ENCODE measurements around the gene TWF2. TPM values are rescaled to one million over a fixed set of nuclear protein-coding genes. Genes with fewer than 3 reads are reported as not detected.

The TWF2 gene
- polyA plus RNA-seq, 3 donors = 141 to 199 (median 176) TPM

DNA sequence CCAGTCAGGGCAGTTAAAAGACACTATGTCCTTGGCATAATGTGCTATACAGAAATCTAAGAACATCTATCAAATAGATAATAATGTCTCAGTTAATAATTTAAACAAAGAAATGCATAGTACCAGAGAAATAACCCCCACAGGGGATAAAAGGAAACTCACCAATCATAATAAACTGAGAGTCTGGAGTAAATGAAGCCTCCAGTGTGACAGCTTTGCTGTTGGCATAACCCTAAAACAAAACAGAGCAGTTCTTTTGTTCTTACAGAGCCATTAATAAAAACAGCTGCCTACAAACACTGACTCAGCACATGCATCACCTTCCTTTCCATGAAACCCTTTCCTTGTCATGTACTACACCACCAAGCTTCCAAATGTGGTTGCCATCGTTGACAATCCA, 20.1 kb upstream of the TWF2 start:
- peaks cover 0 to 1% (median 0%) of the 10 kb centered on the region in 3 donors for H3K27me3 Mint-ChIP-seq (ENCODE audit: low read depth in 3 of 3)
- intact Hi-C loops (cut with micrococcal nuclease) = no loop called here
- H3K4me2 ChIP-seq (replicated peaks; ENCODE audit: extremely low read depth, low read length, poor library complexity, severe bottlenecking) = no peak overlapping the region

DNA sequence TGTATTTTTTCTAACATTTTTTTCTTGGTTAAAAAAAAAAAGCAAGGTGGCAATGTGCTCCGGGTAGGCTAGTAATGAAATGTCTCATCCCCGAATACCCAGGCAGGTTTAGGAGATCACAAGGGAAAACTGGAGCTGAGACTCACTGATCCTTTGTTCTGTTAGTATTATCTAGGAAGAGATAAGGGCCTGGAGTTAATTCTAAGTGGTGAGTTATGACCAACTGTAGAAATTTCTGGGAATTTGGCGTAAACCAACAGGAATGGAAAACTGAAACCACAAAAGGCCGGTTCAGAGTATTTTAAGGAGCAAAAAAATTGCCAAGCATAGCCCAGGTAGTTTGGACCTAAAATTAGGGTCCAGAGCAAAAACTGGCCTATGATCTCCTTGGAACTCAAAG, 19.0 kb upstream of the TWF2 start:
- peaks cover 25% of the 10 kb centered on the region for H3K4me1 Mint-ChIP-seq
- H3K9ac ChIP-seq (ENCODE audit: insufficient read depth, low read length, poor library complexity, severe bottlenecking) = no peak overlapping the region
- no peak overlapping the region for H3K4me2 ChIP-seq (replicated peaks; ENCODE audit: extremely low read depth, low read length, poor library complexity, severe bottlenecking)
- peaks cover 96% of the 10 kb centered on the region for H4K20me1 ChIP-seq (ENCODE audit: insufficient read depth, low read length)
- peaks cover 13 to 16% of the 10 kb centered on the region in 2 donors for H3K4me1 ChIP-seq (ENCODE audit: control insufficient read depth in 1 of 2, insufficient read depth in 2 of 2, low read length in 2 of 2)
- intact Hi-C loops (cut with micrococcal nuclease) = no loop called here
- H2AFZ ChIP-seq (ENCODE audit: insufficient read depth, low read depth, low read length, poor library complexity, severe bottlenecking) = no peak overlapping the region
- no peaks in the 10 kb centered on the region for H3K9me3 ChIP-seq (replicated peaks in 1 of 2; ENCODE audit: control insufficient read depth in 1 of 2, insufficient read depth in 1 of 2, low read length in 2 of 2)
- H3K27me3 ChIP-seq (ENCODE audit: control insufficient read depth in 2 of 2, insufficient read depth in 2 of 2, low read length in 2 of 2) = no peaks in the 10 kb centered on the region
- H3K27me3 Mint-ChIP-seq (ENCODE audit: low read depth in 3 of 3) = no peaks in the 10 kb centered on the region
- DNase-seq = no peak
- peaks cover 84 to 96% of the 10 kb centered on the region in 2 donors for H3K36me3 ChIP-seq (replicated peaks in 1 of 2; ENCODE audit: control insufficient read depth in 1 of 2, insufficient read depth in 2 of 2, low read length in 2 of 2)
- peaks cover 0 to 3% (median 0%) of the 10 kb centered on the region in 7 donors for H3K9me3 Mint-ChIP-seq
- no peak overlapping the region for H3K4me3 ChIP-seq (replicated peaks in 1 of 3; ENCODE audit: low read depth in 2 of 3, low read length in 3 of 3)
- WGBS (ENCODE audit: insufficient coverage) = 100% methylated on average over 4 of the region's 4 CpGs
- H3K4me3 Mint-ChIP-seq = no peak overlapping the region
- peak overlapping the region in 3 of 7 donors; percentile 10 to 71 (median 33) for H3K27ac Mint-ChIP-seq
- TF ChIP-seq CTCF (IDR thresholded peaks at IDR 0.05) = no peak
- no peak overlapping the region for H3K27ac ChIP-seq (ENCODE audit: low read depth in 1 of 2, low read length in 2 of 2)
- H3K36me3 Mint-ChIP-seq = peaks cover 77 to 98% of the 10 kb centered on the region in 2 donors
- peaks cover 70% of the 10 kb centered on the region for H3K79me2 ChIP-seq (ENCODE audit: insufficient read depth, low read length)

More for the DNA sequence above, 20.1 kb upstream of the TWF2 start:
- Histone ChIP-seq H3K79me2 (ENCODE audit: insufficient read depth, low read length) (peaks cover 81% of the 10 kb centered on the region), H3K9ac (ENCODE audit: insufficient read depth, low read length, poor library complexity, severe bottlenecking) (no peak overlapping the region), H3K4me3 (replicated peaks in 1 of 3; ENCODE audit: low read depth in 2 of 3, low read length in 3 of 3) (no peak overlapping the region), H3K36me3 (replicated peaks in 1 of 2; ENCODE audit: control insufficient read depth in 1 of 2, insufficient read depth in 2 of 2, low read length in 2 of 2) (peaks cover 91 to 100% of the 10 kb centered on the region in 2 donors), H4K20me1 (ENCODE audit: insufficient read depth, low read length) (peaks cover 99% of the 10 kb centered on the region), H3K9me3 (replicated peaks in 1 of 2; ENCODE audit: control insufficient read depth in 1 of 2, insufficient read depth in 1 of 2, low read length in 2 of 2) (no peaks in the 10 kb centered on the region), H3K27ac (ENCODE audit: low read depth in 1 of 2, low read length in 2 of 2) (no peak overlapping the region), H3K4me1 (ENCODE audit: control insufficient read depth in 1 of 2, insufficient read depth in 2 of 2, low read length in 2 of 2) (peaks cover 9 to 13% of the 10 kb centered on the region in 2 donors), H3K27me3 (ENCODE audit: control insufficient read depth in 2 of 2, insufficient read depth in 2 of 2, low read length in 2 of 2) (no peaks in the 10 kb centered on the region), H2AFZ (ENCODE audit: insufficient read depth, low read depth, low read length, poor library complexity, severe bottlenecking) (no peak overlapping the region)
- Mint-ChIP-seq H3K4me3 (no peak overlapping the region), H3K27ac (peak overlapping the region in 1 of 7 donors; percentile 69), H3K4me1 (peaks cover 25% of the 10 kb centered on the region), H3K9me3 (peaks cover 0 to 3% (median 0%) of the 10 kb centered on the region in 7 donors), H3K36me3 (peaks cover 86 to 100% of the 10 kb centered on the region in 2 donors)
- no peak for TF ChIP-seq CTCF (IDR thresholded peaks at IDR 0.05)
- DNase-seq = no peak
- WGBS (ENCODE audit: insufficient coverage) = no CpG with 5 or more reads among the region's 1 CpG

Data from CD14-positive monocyte (primary cell).